ENCODE data around the gene SLC6A11.

Gene SLC6A11

GRCh38 chr3:10962481-10963036 lies 146.5 kb downstream of the SLC6A11 start:
- Histone ChIP-seq H3K9me3 (ENCODE audit: control insufficient read depth, low read length) (no peaks in the 10 kb centered on the region), H3K36me3 (ENCODE audit: control insufficient read depth, insufficient read depth, low read length) (no peaks in the 10 kb centered on the region), H3K79me2 (no peaks in the 10 kb centered on the region), H2AFZ (no peak overlapping the region), H3K4me1 (no peaks in the 10 kb centered on the region), H3K27ac (no peak overlapping the region), H3K27me3 (ENCODE audit: control insufficient read depth, insufficient read depth, low read length) (no peaks in the 10 kb centered on the region), H3K9ac (no peak overlapping the region), H3K4me2 (ENCODE audit: low read length) (no peak overlapping the region), H3K4me3 (ENCODE audit: low read depth, low read length) (no peak overlapping the region)
- TF ChIP-seq CTCF (IDR thresholded peaks at IDR 0.05): no peak

GRCh38 chr3:10964537-10965167 lies 148.6 kb downstream of the SLC6A11 start:
- H3K27me3 ChIP-seq (ENCODE audit: control insufficient read depth, insufficient read depth, low read length): no peaks in the 10 kb centered on the region

GRCh38 chr3:10968401-10968800 lies 152.4 kb downstream of the SLC6A11 start:
- Histone ChIP-seq H3K4me3 (ENCODE audit: low read depth, low read length) (no peak overlapping the region), H3K4me2 (ENCODE audit: low read length) (no peak overlapping the region), H3K9ac (no peak overlapping the region), H3K36me3 (ENCODE audit: control insufficient read depth, insufficient read depth, low read length) (no peaks in the 10 kb centered on the region), H3K79me2 (no peaks in the 10 kb centered on the region), H2AFZ (no peak overlapping the region), H3K27ac (no peak overlapping the region), H3K9me3 (ENCODE audit: control insufficient read depth, low read length) (no peaks in the 10 kb centered on the region), H3K4me1 (no peaks in the 10 kb centered on the region), H3K27me3 (ENCODE audit: control insufficient read depth, insufficient read depth, low read length) (no peaks in the 10 kb centered on the region)
- no peak for TF ChIP-seq CTCF (IDR thresholded peaks at IDR 0.05)

More at GRCh38 chr3:10964537-10965167, 148.6 kb downstream of the SLC6A11 start:
- Histone ChIP-seq H3K79me2 (no peaks in the 10 kb centered on the region), H3K27ac (no peak overlapping the region), H3K4me1 (no peaks in the 10 kb centered on the region), H3K4me3 (ENCODE audit: low read depth, low read length) (no peak overlapping the region), H3K9me3 (ENCODE audit: control insufficient read depth, low read length) (no peaks in the 10 kb centered on the region), H3K9ac (no peak overlapping the region), H3K4me2 (ENCODE audit: low read length) (no peak overlapping the region), H3K36me3 (ENCODE audit: control insufficient read depth, insufficient read depth, low read length) (no peaks in the 10 kb centered on the region), H2AFZ (no peak overlapping the region)
- no peak for TF ChIP-seq CTCF (IDR thresholded peaks at IDR 0.05)

GRCh38 chr3:10970306-10970960 lies 154.4 kb downstream of the SLC6A11 start:
- Histone ChIP-seq H3K4me1 (no peaks in the 10 kb centered on the region), H2AFZ (no peak overlapping the region), H3K9me3 (ENCODE audit: control insufficient read depth, low read length) (no peaks in the 10 kb centered on the region), H3K36me3 (ENCODE audit: control insufficient read depth, insufficient read depth, low read length) (no peaks in the 10 kb centered on the region), H3K27me3 (ENCODE audit: control insufficient read depth, insufficient read depth, low read length) (no peaks in the 10 kb centered on the region), H3K9ac (no peak overlapping the region), H3K79me2 (no peaks in the 10 kb centered on the region), H3K27ac (no peak overlapping the region), H3K4me2 (ENCODE audit: low read length) (no peak overlapping the region), H3K4me3 (ENCODE audit: low read depth, low read length) (no peak overlapping the region)
- TF ChIP-seq CTCF (IDR thresholded peaks at IDR 0.05): no peak
